GM18508 (cell line): ENCODE measurements around the gene OR56B1.

Source experiments
- ATAC-seq: cut with Tn5 transposase; IDR thresholded peaks from one replicate; pipeline ENCODE4 v1.9.1; 2021; ENCODE audit warnings: moderate number of reproducible peaks; ENCODE audit not compliant: insufficient read depth, unreplicated experiment

OR56B1 gene

GRCh38 chr11:5722622-5723021 is 13.6 kb upstream of the OR56B1 start:
- no peak for ATAC-seq

DNA sequence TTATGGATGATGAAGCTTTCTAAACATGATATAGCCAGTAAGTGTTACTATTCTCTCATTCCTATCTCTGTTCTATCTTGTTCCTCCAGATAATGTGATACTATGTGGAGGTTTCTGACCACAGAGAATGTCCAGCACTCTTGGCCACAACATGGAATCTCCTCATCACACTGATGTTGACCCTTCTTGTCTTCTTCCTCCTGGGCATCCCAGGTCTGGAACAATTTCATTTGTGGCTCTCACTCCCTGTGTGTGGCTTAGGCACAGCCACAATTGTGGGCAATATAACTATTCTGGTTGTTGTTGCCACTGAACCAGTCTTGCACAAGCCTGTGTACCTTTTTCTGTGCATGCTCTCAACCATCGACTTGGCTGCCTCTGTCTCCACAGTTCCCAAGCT is 9.9 kb upstream of the OR56B1 start:
- no peak for ATAC-seq

- no peak for ATAC-seq
Measured at GRCh38 chr11:5727691-5728090, 8.6 kb upstream of the OR56B1 start.

- no peak for ATAC-seq
Measured at GRCh38 chr11:5737091-5737490, 843 bp downstream of the OR56B1 start.

DNA sequence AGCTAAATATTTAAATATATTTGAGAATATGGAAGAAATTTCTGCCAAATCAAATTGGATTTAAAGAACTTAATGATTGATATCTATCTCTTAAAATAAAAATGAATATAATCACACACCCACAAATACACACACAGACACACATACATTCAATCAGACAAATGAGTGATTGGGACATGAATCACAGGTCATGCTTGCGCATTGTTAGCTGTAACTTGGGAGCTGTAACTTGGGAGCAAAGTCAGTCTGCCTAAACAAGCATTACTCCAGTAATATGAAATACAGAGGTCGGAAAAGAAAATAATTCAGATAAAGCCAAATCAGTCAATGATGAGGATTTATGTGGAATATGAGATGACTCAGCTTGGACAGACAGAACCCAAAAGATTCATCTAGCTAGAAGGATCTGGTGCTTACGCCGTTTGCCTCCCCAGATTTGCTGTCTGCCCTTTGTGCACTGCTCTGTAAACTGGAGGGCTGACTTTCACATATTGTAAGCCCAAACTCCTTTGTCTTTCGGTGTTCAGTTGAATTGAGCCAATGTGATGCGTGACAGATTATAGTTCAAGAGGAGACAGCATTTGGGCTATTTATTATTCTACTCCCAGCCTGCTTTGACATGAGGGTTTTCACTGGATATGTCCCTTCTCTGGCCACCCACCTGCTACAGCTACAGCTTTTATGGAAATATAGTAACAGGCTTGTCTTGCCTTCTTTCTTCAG is 1.6 kb downstream of the OR56B1 start:
- no peak for ATAC-seq

GRCh38 chr11:5738431-5738830 is 2.2 kb downstream of the OR56B1 start:
- ATAC-seq, result no peak

- ATAC-seq, result no peak
Measured at GRCh38 chr11:5746614-5747013, 10.4 kb downstream of the OR56B1 start.

GRCh38 chr11:5749836-5750235 is 13.6 kb downstream of the OR56B1 start:
- ATAC-seq, result no peak

- no peak for ATAC-seq
Measured at GRCh38 chr11:5753943-5754342, 17.7 kb downstream of the OR56B1 start, which contains the start of gene OR52N4. OR52N4 (plus strand) TSS chr11:5754243; CDS start chr11:5754741, 498 bp downstream.

- ATAC-seq, result no peak
Measured at GRCh38 chr11:5767056-5767455, 30.8 kb downstream of the OR56B1 start.

GRCh38 chr11:5783255-5783654 is 47.0 kb downstream of the OR56B1 start, which contains the start of gene OR52N5:
OR52N5 (minus strand) TSS chr11:5783355; CDS start chr11:5778634, 4,721 bp downstream.
- no peak for ATAC-seq
